IPS-18c (cell line): ENCODE data around the gene TMEM129.

Experiments used
- H3K4me3 ChIP-seq: 2 replicates; pipeline ENCODE4 v1.7.0; 2013; ENCODE audit warnings: low read depth, mild to moderate bottlenecking, low read length, moderate library complexity; ENCODE audit not compliant: insufficient read depth
- H3K9me3 ChIP-seq: one replicate; pipeline ENCODE4 v1.6.1; 2013; ENCODE audit warnings: mild to moderate bottlenecking, low read length, moderate library complexity; ENCODE audit not compliant: control insufficient read depth, insufficient read depth

The TMEM129 gene

GRCh38 chr4:1760521-1761071, 39.5 kb upstream of the TMEM129 start:
- Histone ChIP-seq H3K9me3 (no peaks in the 10 kb centered on the region), H3K4me3 (no peak overlapping the region; the same call in 1 of the 2 replicates)

- Histone ChIP-seq H3K9me3 (no peaks in the 10 kb centered on the region), H3K4me3 (no peak overlapping the region)
Observed at GRCh38 chr4:1759818-1760223, 38.7 kb upstream of the TMEM129 start.

- Histone ChIP-seq H3K4me3 (no peak overlapping the region), H3K9me3 (no peaks in the 10 kb centered on the region)
Observed at GRCh38 chr4:1759170-1759817, 38.2 kb upstream of the TMEM129 start.

GRCh38 chr4:1758306-1759121, 37.4 kb upstream of the TMEM129 start:
- no peaks in the 10 kb centered on the region for H3K9me3 ChIP-seq

DNA sequence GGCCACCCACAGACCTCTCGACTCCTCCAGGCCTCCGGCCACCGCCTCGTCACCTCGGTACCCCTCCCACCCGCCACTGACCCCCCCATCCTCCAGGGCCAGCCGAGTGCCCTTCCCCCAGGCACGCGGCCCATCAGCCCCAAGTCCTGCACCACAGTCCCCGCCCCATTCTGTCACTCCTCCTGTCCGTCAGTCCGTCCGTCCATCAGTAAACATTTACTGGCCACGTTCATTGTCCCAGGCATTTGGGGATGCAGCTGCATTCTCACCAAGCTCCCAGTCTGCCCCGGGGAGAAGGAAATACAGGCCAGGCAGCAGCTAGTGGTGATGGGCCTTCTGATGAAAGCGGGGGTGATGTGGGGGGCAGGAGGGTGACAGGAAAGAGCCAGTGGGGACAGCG, 36.7 kb upstream of the TMEM129 start:
- H3K9me3 ChIP-seq: no peaks in the 10 kb centered on the region
- no peak overlapping the region for H3K4me3 ChIP-seq

More at GRCh38 chr4:1758306-1759121, 37.4 kb upstream of the TMEM129 start:
- H3K4me3 ChIP-seq: no peak overlapping the region

GRCh38 chr4:1756893-1757779, 36.0 kb upstream of the TMEM129 start:
- H3K4me3 ChIP-seq: no peak overlapping the region
- no peaks in the 10 kb centered on the region for H3K9me3 ChIP-seq

GRCh38 chr4:1756079-1756478, 35.0 kb upstream of the TMEM129 start:
- Histone ChIP-seq H3K9me3 (no peaks in the 10 kb centered on the region), H3K4me3 (no peak overlapping the region)

DNA sequence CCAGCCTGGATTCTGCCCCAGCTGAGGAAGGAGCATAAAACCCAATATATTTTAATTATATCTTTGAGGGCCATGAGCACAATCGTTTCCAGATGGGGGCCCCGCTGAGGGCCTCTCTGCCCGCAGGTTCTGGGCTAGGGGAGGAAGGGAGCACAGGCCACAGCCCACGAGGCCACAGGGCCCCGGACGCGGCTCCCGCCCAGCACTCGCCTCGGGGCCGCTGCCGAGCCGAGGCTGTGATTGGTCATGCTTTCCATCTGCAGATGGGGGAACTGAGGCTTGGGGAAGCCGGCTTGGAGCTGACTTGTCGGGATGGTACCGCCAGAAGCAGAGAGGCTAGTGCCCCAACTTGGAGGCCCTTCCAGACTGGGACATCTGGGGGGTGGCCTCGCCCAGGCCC, 34.2 kb upstream of the TMEM129 start:
- H3K9me3 ChIP-seq: no peaks in the 10 kb centered on the region
- no peak overlapping the region for H3K4me3 ChIP-seq

- Histone ChIP-seq H3K9me3 (no peaks in the 10 kb centered on the region), H3K4me3 (no peak overlapping the region)
Observed at GRCh38 chr4:1754336-1754735, 33.2 kb upstream of the TMEM129 start.

- no peaks in the 10 kb centered on the region for H3K9me3 ChIP-seq
- H3K4me3 ChIP-seq: no peak overlapping the region
Observed at GRCh38 chr4:1753697-1754311, 32.7 kb upstream of the TMEM129 start.

DNA sequence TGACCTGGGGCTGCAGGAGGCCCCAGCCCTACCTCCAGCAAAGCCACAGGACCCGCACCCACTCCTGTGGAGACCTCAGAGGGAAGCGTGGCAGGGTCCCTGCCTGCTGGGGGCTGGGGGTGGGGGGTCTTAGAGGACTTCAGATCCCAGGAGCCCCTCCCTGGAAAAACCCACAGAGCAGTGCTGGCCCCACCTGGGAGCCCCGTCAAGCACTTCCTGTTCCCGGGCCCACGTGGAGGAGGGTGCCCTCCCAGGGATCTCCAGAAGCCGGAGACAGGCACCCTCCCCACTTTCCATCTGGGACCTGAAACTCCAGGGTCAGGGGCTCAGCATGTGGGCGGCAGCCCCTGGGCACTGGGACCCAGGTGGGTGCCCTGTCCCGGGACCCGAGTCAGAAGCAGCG, 32.2 kb upstream of the TMEM129 start:
- no peak overlapping the region for H3K4me3 ChIP-seq
- no peaks in the 10 kb centered on the region for H3K9me3 ChIP-seq

DNA sequence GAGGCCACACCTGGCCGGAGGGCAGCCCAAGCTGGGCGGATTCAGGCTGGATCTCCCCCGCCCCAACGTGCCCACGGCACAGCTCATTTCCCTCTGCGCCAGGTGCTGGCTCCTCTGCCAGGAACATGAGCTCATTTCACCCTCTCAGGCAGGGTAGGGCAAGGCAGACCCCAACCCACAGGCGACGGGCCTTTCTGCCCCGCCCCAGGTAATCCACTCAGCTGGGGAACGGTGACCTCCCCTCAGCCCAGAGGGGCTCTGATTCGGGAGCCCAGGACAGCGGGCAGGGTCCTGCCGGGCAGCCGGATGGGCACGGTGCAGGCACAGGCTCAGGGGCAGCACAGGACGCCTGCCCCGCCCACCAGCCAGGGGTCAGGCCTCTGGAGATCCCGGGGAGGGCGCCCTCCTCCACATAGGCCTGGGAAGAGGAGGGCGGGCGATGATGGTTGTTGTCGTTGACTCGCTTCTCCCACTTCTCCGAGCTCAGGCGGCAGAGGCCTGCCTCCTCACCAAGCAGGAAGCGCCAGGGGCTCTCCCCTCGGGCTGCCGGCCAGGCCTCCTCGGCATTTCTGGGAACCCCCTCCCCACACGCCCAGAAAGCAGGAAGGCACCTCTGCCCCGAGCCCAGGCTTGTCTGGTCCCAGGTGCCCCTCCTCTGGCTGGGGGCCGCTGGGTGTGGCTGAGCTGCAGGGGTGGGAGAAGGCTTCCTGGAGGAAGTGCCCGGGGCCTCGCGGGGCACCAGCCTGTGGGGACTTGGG, 31.3 kb upstream of the TMEM129 start:
- no peaks in the 10 kb centered on the region for H3K9me3 ChIP-seq
- H3K4me3 ChIP-seq: no peak overlapping the region

DNA sequence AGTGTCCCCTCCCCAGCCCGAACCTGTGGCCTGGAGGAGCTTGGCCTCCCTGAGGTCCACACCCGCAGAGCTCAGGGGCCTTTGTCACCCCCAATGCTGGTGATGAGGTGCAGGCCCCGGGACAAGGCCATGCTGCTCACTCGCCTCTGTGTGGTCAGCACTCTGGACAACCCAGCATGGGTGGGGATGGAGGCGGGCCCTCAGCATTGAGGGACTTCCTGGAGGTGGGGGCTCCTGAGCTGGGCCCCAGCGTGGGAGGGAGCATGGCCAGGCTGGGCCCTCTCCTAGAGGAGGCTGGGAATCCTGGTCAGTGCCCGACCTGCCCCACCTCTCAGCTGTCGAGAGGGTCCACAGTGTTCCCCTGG, 30.8 kb upstream of the TMEM129 start:
- Histone ChIP-seq H3K4me3 (no peak overlapping the region), H3K9me3 (no peaks in the 10 kb centered on the region)

DNA sequence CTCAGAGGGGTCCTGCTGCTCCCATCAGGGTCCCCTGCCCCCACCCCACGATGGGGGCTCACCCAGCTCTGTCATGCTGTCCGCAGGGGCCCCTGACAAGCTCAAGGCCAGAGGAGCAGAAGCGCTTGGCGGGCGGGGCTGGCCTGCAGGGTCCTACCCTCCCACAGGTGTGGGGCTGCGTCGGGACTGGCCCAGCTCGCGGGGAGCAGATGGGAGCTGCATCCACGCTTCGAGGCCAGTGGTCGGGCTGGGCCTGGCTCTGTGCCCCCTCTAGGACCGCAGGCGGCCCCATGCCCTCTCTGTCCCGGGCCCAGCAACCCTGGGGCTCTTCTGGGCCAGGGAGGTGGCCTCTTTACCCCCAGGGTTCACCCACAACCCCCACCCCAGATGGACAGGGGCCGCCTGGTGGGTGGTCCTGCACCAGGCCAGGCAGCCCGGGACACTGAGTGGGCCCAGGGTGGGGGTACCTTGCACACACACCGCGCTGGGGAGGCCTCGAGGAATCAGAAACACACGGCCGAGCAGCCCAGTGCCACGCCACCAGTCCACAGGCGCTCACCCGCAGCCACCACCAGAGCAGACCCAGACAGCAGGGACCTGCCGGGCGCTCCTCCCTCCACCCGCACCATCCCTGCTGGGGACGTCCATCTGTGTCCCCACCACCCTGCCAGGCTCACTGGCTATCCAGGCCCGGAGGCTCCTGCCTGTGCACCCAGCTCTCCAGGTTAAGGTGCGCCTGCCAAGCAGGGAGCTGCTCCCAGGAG, 30.2 kb upstream of the TMEM129 start:
- H3K9me3 ChIP-seq: no peaks in the 10 kb centered on the region
- no peak overlapping the region for H3K4me3 ChIP-seq

- no peaks in the 10 kb centered on the region for H3K9me3 ChIP-seq
- no peak overlapping the region for H3K4me3 ChIP-seq
Observed at GRCh38 chr4:1750381-1751154, 29.4 kb upstream of the TMEM129 start.
